Middle frontal gyrus (tissue), 1 donor: ENCODE results near the gene RHOXF1.
"Not testable (repeated sequence)": the region's sequence is repeated elsewhere in the genome, so short reads cannot be mapped to it uniquely, and the experiment has no call there.

Experiments
- DNase-seq: peaks from one replicate; pipeline ENCODE4 v3.0.0-alpha.2; 2015; ENCODE audit warnings: low spot score; ENCODE audit errors: extremely low spot score

RHOXF1 gene

DNA sequence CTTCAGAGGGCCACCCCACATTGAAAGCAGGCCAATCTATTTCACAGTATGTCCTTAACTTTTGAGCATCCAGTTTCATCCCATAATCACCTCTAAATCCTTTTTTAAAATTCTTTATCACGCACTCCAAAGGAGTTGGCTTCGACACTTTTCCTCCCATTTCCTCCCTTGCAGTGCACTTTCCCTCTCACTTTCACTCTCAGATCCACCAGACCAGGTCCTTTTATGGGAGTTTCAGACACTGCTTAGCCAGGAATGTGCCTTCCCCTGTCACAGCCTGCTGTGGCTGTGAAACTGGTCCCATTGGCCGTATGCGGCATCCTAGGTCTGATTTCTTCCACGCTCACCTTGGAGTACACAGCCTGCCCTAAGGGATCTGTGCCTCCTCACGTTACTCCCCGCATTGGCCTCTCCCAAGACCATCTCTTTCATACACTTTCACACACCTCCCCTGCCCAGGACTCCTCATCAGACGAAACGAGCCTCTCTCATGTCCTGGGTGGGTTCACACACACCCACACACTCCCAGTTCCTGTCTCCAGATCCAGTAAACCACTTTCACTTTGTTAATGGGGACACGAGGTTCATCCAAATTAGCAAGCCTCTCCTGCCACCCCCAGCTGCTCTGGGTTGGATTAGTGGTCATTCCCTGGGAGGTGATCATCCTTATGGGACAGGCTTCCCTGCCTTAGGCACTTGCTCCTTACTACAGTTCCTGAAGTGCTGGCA is 28.3 kb downstream of the RHOXF1 start:
- no peak for DNase-seq

DNA sequence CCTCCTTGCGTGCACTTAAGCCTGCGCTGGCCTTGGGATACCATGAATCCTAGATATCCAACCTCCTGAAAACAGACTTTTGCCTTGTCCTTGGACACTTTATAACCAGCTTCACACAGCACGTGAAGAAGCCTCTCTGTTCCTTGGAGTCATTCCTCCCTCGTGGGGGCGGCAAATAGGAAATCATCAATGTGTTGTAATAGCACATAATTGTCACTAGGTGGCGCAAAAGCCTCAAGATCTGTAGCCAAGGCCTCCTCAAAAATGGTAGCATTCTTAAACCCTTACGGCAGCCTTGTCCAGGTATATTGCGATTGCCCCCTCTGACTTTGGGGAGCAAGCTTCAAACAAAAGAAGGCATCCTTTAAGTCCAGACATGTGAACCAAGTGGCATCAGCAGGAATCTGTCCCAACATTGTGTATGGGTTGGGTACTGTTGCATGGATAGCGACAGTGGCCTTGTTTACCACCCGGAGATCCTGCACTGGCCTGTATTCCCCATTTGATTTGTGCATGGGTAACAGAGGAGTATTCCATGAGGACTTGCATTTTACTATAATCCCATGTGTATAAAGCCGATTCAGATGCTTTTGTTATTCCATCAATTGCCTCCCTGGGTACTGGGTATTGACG is 30.0 kb downstream of the RHOXF1 start:
- not testable (repeated sequence) for DNase-seq

DNA sequence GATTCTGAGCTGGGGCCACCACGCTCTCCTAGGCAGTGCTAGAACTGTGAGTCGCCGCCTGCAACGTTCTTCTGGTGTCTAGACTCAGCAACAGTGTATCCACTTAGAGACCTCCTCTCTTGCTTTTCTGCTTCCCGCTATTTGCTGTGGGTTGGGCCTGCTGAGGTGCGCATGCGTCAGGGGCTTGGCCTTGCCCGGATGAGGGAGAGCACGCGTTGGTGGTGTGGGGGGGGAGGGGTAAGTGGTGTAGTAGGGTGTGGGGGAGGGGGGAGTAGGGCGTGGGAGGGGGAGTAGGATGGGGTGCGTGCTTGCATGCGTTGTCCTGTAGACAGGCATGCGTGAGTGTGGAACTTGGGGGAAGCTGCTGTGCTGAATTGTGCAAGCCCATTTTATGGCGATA is 38.1 kb downstream of the RHOXF1 start, which contains the start of gene RHOXF2B:
Gene RHOXF2B (minus strand): TSS at position 101 of the 400 bp plus-strand sequence. CDS start 138 bp downstream, outside the sequence.
- not testable (repeated sequence) for DNase-seq

DNA sequence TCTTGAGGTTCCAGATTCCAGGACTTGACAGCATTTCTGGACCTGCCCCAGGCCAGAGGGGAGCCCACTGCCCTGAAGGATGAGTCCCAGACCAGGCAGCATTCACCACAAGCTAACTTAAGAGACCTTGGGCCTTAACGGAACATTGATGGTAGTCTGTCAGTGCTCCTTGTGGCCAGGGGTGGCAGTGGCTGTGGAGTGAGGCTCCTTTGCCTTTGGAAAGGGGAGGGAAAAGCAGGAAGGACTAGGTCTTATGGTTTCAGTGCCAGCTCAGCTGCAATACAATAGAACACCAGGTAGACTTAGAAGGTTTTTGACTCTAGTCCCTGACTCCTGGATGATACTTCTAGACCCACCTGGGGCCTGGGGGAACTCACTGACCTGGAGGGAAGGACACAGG is 49.5 kb downstream of the RHOXF1 start:
- not testable (repeated sequence) for DNase-seq
